MM.1S (cell line): ENCODE data around the gene DNAL4.

Experiments used
- DNase-seq: peaks from one replicate; pipeline ENCODE4 v3.0.0-alpha.2; 2015
- H2AFZ ChIP-seq: fragments of 300-600 bp; sonication (generic); 2 replicates; pipeline ENCODE4 v1.6.0; 2016; ENCODE audit warnings: antibody characterized with exemption, low read length
- H3F3A ChIP-seq: fragments of 300-600 bp; sonication (generic); 2 replicates; pipeline ENCODE4 v1.6.1; 2016; ENCODE audit warnings: mild to moderate bottlenecking, antibody characterized with exemption, low read length, moderate library complexity, mixed read lengths; ENCODE audit not compliant: insufficient read depth
- H3K27ac ChIP-seq: fragments of 300-600 bp; sonication (generic); 2 replicates; pipeline ENCODE4 v1.5.1; 2016; ENCODE audit warnings: mild to moderate bottlenecking, low read length
- H3K27me3 ChIP-seq: fragments of 300-600 bp; sonication (generic); replicated peaks from 2 replicates; pipeline ENCODE4 v1.6.0; 2016; ENCODE audit warnings: low read length; ENCODE audit not compliant: insufficient read depth
- H3K36me3 ChIP-seq: fragments of 300-600 bp; sonication (generic); replicated peaks from 2 replicates; pipeline ENCODE4 v1.6.1; 2016; ENCODE audit warnings: mild to moderate bottlenecking, low read length, mixed read lengths; ENCODE audit not compliant: insufficient read depth
- H3K4me1 ChIP-seq: fragments of 300-600 bp; sonication (generic); 2 replicates; pipeline ENCODE4 v1.6.1; 2016; ENCODE audit warnings: low read length, mixed read lengths
- H3K4me2 ChIP-seq: fragments of 300-600 bp; sonication (generic); 2 replicates; pipeline ENCODE4 v1.6.0; 2016; ENCODE audit warnings: low read depth, low read length
- H3K4me3 ChIP-seq: fragments of 300-600 bp; sonication (generic); 2 replicates; pipeline ENCODE4 v1.5.1; 2016; ENCODE audit warnings: low read length, mixed read lengths
- H3K79me2 ChIP-seq: fragments of 300-600 bp; sonication (generic); 2 replicates; pipeline ENCODE4 v1.6.1; 2016; ENCODE audit warnings: mixed run types, low read length, mixed read lengths
- H3K9ac ChIP-seq: fragments of 300-600 bp; sonication (generic); 2 replicates; pipeline ENCODE4 v1.6.1; 2016; ENCODE audit warnings: low read length, mixed read lengths
- H3K9me2 ChIP-seq: fragments of 300-600 bp; sonication (generic); replicated peaks from 2 replicates; pipeline ENCODE4 v1.6.1; 2016; ENCODE audit warnings: mild to moderate bottlenecking, low read length, mixed read lengths; ENCODE audit not compliant: insufficient read depth
- H3K9me3 ChIP-seq: fragments of 300-600 bp; sonication (generic); replicated peaks from 2 replicates; pipeline ENCODE4 v1.6.1; 2016; ENCODE audit warnings: mild to moderate bottlenecking, low read length, mixed read lengths; ENCODE audit not compliant: insufficient read depth
- H4K20me1 ChIP-seq: fragments of 300-600 bp; sonication (generic); 2 replicates; pipeline ENCODE4 v1.6.1; 2016; ENCODE audit warnings: mild to moderate bottlenecking, low read length, moderate library complexity, mixed read lengths; ENCODE audit not compliant: insufficient read depth
- CTCF ChIP-seq: fragments of 300-600 bp; sonication (generic); IDR thresholded peaks from 2 replicates; pipeline ENCODE4 v1.5.1; 2016; ENCODE audit warnings: antibody characterized with exemption, low read length, mixed read lengths
- EZH2 ChIP-seq: fragments of 300-600 bp; sonication (generic); optimal IDR thresholded peaks from 2 replicates; pipeline ENCODE3; 2017; ENCODE audit warnings: low read depth, mild to moderate bottlenecking, antibody characterized with exemption, low read length, mixed read lengths
- EZH2phosphoT487 ChIP-seq: fragments of 300-600 bp; sonication (generic); IDR thresholded peaks from 2 replicates; pipeline ENCODE4 v1.6.1; 2018; ENCODE audit warnings: antibody characterized with exemption, low read length

Gene DNAL4

GRCh38 chr22:38777087-38777671 is 16.8 kb downstream of the DNAL4 start:
- Histone ChIP-seq H3K9me3 (no peaks in the 10 kb centered on the region), H3K36me3 (no peaks in the 10 kb centered on the region), H3K4me1 (no peaks in the 10 kb centered on the region), H2AFZ (no peak overlapping the region), H3K9me2 (no peaks in the 10 kb centered on the region), H4K20me1 (no peaks in the 10 kb centered on the region), H3K27me3 (no peaks in the 10 kb centered on the region), H3K4me3 (no peak overlapping the region), H3K27ac (no peak overlapping the region), H3K4me2 (no peak overlapping the region), H3K9ac (no peak overlapping the region), H3K79me2 (no peaks in the 10 kb centered on the region), H3F3A (no peaks in the 10 kb centered on the region)
- DNase-seq, result no peak
- TF ChIP-seq EZH2, result no peak
- TF ChIP-seq CTCF, result no peak
- no peak for TF ChIP-seq EZH2phosphoT487

- Histone ChIP-seq H2AFZ (no peak overlapping the region), H3F3A (no peaks in the 10 kb centered on the region), H3K9me3 (no peaks in the 10 kb centered on the region), H3K79me2 (no peaks in the 10 kb centered on the region), H3K4me3 (no peak overlapping the region), H3K4me2 (no peak overlapping the region), H4K20me1 (no peaks in the 10 kb centered on the region), H3K9ac (no peak overlapping the region), H3K27ac (no peak overlapping the region), H3K36me3 (no peaks in the 10 kb centered on the region), H3K9me2 (no peaks in the 10 kb centered on the region), H3K27me3 (no peaks in the 10 kb centered on the region), H3K4me1 (no peaks in the 10 kb centered on the region)
- DNase-seq, result no peak
- TF ChIP-seq CTCF (no peak), EZH2 (no peak), EZH2phosphoT487 (no peak)
Observed at GRCh38 chr22:38776086-38776485, 17.9 kb downstream of the DNAL4 start.

GRCh38 chr22:38775656-38776055 is 18.3 kb downstream of the DNAL4 start:
- H3K9me3 ChIP-seq, result no peaks in the 10 kb centered on the region
- no peaks in the 10 kb centered on the region for H3F3A ChIP-seq
- no peaks in the 10 kb centered on the region for H3K36me3 ChIP-seq
- H3K4me3 ChIP-seq, result no peak overlapping the region
- no peak overlapping the region for H2AFZ ChIP-seq
- no peak for DNase-seq
- H3K9me2 ChIP-seq, result no peaks in the 10 kb centered on the region
- H3K9ac ChIP-seq, result no peak overlapping the region
- TF ChIP-seq EZH2phosphoT487 (no peak), EZH2 (no peak), CTCF (no peak)
- no peaks in the 10 kb centered on the region for H4K20me1 ChIP-seq
- H3K27me3 ChIP-seq, result no peaks in the 10 kb centered on the region
- H3K27ac ChIP-seq, result no peak overlapping the region
- H3K4me1 ChIP-seq, result no peaks in the 10 kb centered on the region
- no peak overlapping the region for H3K4me2 ChIP-seq
- H3K79me2 ChIP-seq, result no peaks in the 10 kb centered on the region
